HepG2 (cell line): ENCODE measurements around the gene CRYBA1. TPM values are rescaled to one million over a fixed set of nuclear protein-coding genes. Genes with fewer than 3 reads are reported as not detected.

ENCODE experiments used
- CREB3 ChIP-seq: sonication (generic); formaldehyde crosslinking; IDR thresholded peaks from 2 replicates; pipeline ENCODE4 v1.5.0; 2020; ENCODE audit warnings: missing genetic modification reagents
- EED ChIP-seq: sonication (generic); formaldehyde crosslinking; IDR thresholded peaks from 2 replicates; pipeline ENCODE4 v1.5.0; 2020; ENCODE audit warnings: mild to moderate bottlenecking, missing genetic modification reagents
- ETV6 ChIP-seq: sonication (generic); formaldehyde crosslinking; conservative IDR thresholded peaks from 2 replicates; pipeline ENCODE4 v1.4.0; 2020; ENCODE audit warnings: missing genetic modification reagents
- MYPOP ChIP-seq: sonication (generic); formaldehyde crosslinking; IDR thresholded peaks from 2 replicates; pipeline ENCODE4 v1.8.1; 2023; ENCODE audit warnings: mild to moderate bottlenecking, moderate library complexity, missing genetic modification reagents
- NCOR1 ChIP-seq: fragments of 200-600 bp; sonication (generic); IDR thresholded peaks from 2 replicates; pipeline ENCODE4 v1.7.0; 2017; ENCODE audit warnings: antibody characterized with exemption, low read length, borderline replicate concordance
- PCBP2 ChIP-seq: fragments of 200-400 bp; formaldehyde crosslinking; optimal IDR thresholded peaks from 2 replicates; pipeline ENCODE3; 2018; ENCODE audit warnings: low read length, low read depth; ENCODE audit not compliant: poor library complexity, severe bottlenecking
- PHF8 ChIP-seq: sonication (generic); formaldehyde crosslinking; IDR thresholded peaks from 2 replicates; pipeline ENCODE4 v1.5.0; 2020; ENCODE audit warnings: missing genetic modification reagents
- RERE ChIP-seq: IDR thresholded peaks from 2 replicates; pipeline ENCODE4 v1.6.1; 2016; ENCODE audit warnings: low read depth, missing genetic modification reagents, missing compliant biosample characterization
- RXRB ChIP-seq: IDR thresholded peaks from 2 replicates; pipeline ENCODE4 v1.6.1; 2016; ENCODE audit warnings: borderline replicate concordance, missing genetic modification reagents, missing compliant biosample characterization
- SATB2 ChIP-seq: sonication (generic); formaldehyde crosslinking; IDR thresholded peaks from 2 replicates; pipeline ENCODE4 v1.5.0; 2020; ENCODE audit warnings: missing genetic modification reagents
- ZFP36 ChIP-seq: fragments of 150-350 bp; IDR thresholded peaks from 2 replicates; pipeline ENCODE4 v1.6.1; 2018; ENCODE audit warnings: borderline replicate concordance, low read length, low read depth; ENCODE audit not compliant: partially characterized antibody
- ZNF230 ChIP-seq: sonication (generic); formaldehyde crosslinking; IDR thresholded peaks from 2 replicates; pipeline ENCODE4 v1.4.0; 2020; ENCODE audit warnings: mild to moderate bottlenecking, missing genetic modification reagents
- ZNF251 ChIP-seq: sonication (generic); formaldehyde crosslinking; IDR thresholded peaks from 2 replicates; pipeline ENCODE4 v1.9.0; 2021; ENCODE audit warnings: mild to moderate bottlenecking, missing genetic modification reagents
- ZNF580 ChIP-seq: IDR thresholded peaks from 2 replicates; pipeline ENCODE4 v1.6.1; 2016; ENCODE audit warnings: low read depth, borderline replicate concordance
- ZNF678 ChIP-seq: sonication (generic); formaldehyde crosslinking; IDR thresholded peaks from 2 replicates; pipeline ENCODE4 v1.4.0; 2020; ENCODE audit warnings: mild to moderate bottlenecking, missing genetic modification reagents
- ZNF788 ChIP-seq: sonication (generic); formaldehyde crosslinking; IDR thresholded peaks from 2 replicates; pipeline ENCODE4 v1.5.0; 2020; ENCODE audit warnings: mild to moderate bottlenecking, missing genetic modification reagents, borderline replicate concordance
- ZNF816 ChIP-seq: sonication (generic); formaldehyde crosslinking; IDR thresholded peaks from 2 replicates; pipeline ENCODE4 v1.8.0; 2022; ENCODE audit warnings: missing genetic modification reagents, mild to moderate bottlenecking, borderline replicate concordance
- polyA plus RNA-seq, 8 experiments: library from polyadenylated mRNA; depleted of rRNA in 3 of 8; stranded (reverse) in 7 of 8; unstranded in 1 of 8; fragments of >200 nt; fragmentation: Illumina TruSeq in 4 of 8; extraction: Trizol in 4 of 8; gene quantifications; 2 replicates each; pipeline versions ENCODE4 v1.2.1 to v1.2.3, GENCODE V29; 2011 to 2016; ENCODE audit warnings: low read depth in 4 of 8, missing spikeins in 1 of 8, mixed read lengths in 1 of 8; ENCODE audit not compliant: insufficient read depth in 1 of 8
- total RNA-seq, 5 experiments: library from RNA; depleted of rRNA; stranded (reverse); fragments of >200 nt; fragmentation: Illumina TruSeq; extraction: Trizol; gene quantifications; 2 replicates each; pipeline ENCODE4 v1.2.3, GENCODE V29; 2016; ENCODE audit warnings: low read depth in 1 of 5

Gene CRYBA1
- total and polyA plus RNA-seq, 2 of the 13 experiments (the other 11 are each of a cell fraction or from before 2014, with no cell fraction given): not detected

- TF ChIP-seq NCOR1: no peak
- TF ChIP-seq RXRB (CRISPR knock-in tag): peak; percentile 93
- no peak for TF ChIP-seq PCBP2
- no peak for TF ChIP-seq ZNF251
- no peak for TF ChIP-seq CREB3 (CRISPR knock-in tag)
- TF ChIP-seq ZNF816 (CRISPR knock-in tag): no peak
- no peak; the same call in 1 of the 2 replicates for TF ChIP-seq ZNF788 (CRISPR knock-in tag)
- TF ChIP-seq MYPOP (CRISPR knock-in tag): 0 out of 2 replicates have a peak, but pooled peaks have one; percentile 42
- no peak for TF ChIP-seq ETV6 (CRISPR knock-in tag)
- no peak for TF ChIP-seq ZFP36
- TF ChIP-seq ZNF230 (CRISPR knock-in tag): no peak
- TF ChIP-seq PHF8 (CRISPR knock-in tag): 0 out of 2 replicates have a peak, but pooled peaks have one; percentile 19
- no peak for TF ChIP-seq ZNF678
- TF ChIP-seq SATB2 (CRISPR knock-in tag): no peak
- no peak for TF ChIP-seq EED (CRISPR knock-in tag)
- TF ChIP-seq RERE (CRISPR knock-in tag): no peak
- TF ChIP-seq ZNF580 (CRISPR knock-in tag): peak; percentile 56; the same call in 1 of the 2 replicates
Measured at GRCh38 chr17:29219378-29220047, 27.1 kb upstream of the CRYBA1 start (continued).
